Neuronal stem cell (in vitro differentiated cells): ENCODE data around the gene FKBP2.

Source experiments
- DNase-seq: peaks from one replicate; pipeline ENCODE4 v3.0.0-alpha.2; 2013; ENCODE audit warnings: low spot score
- H2AFZ ChIP-seq: one replicate; pipeline ENCODE4 v1.6.1; 2013; ENCODE audit warnings: mild to moderate bottlenecking, low read length, inconsistent platforms
- H2AK5ac ChIP-seq: 2 replicates; pipeline ENCODE4 v1.6.1; 2013; ENCODE audit warnings: low read depth, mild to moderate bottlenecking, inconsistent platforms, low read length, moderate library complexity, mixed read lengths
- H2BK120ac ChIP-seq: 2 replicates; pipeline ENCODE4 v1.6.1; 2013; ENCODE audit warnings: low read depth, mild to moderate bottlenecking, inconsistent platforms, low read length, moderate library complexity, mixed read lengths
- H2BK12ac ChIP-seq: one replicate; pipeline ENCODE4 v1.6.1; 2013; ENCODE audit warnings: low read length, inconsistent platforms
- H2BK15ac ChIP-seq: 2 replicates; pipeline ENCODE4 v1.6.1; 2013; ENCODE audit warnings: mild to moderate bottlenecking, low read length, inconsistent platforms, mixed read lengths
- H2BK5ac ChIP-seq: one replicate; pipeline ENCODE4 v1.6.1; 2013; ENCODE audit warnings: inconsistent platforms, mild to moderate bottlenecking, low read length, moderate library complexity
- H3K14ac ChIP-seq: one replicate; pipeline ENCODE4 v1.6.1; 2013; ENCODE audit warnings: low read length, inconsistent platforms
- H3K18ac ChIP-seq: 2 replicates; pipeline ENCODE4 v1.6.1; 2013; ENCODE audit warnings: low read length, inconsistent platforms
- H3K23ac ChIP-seq: 2 replicates; pipeline ENCODE4 v1.6.1; 2013; ENCODE audit warnings: low read depth, mild to moderate bottlenecking, mixed read lengths, low read length, inconsistent platforms; ENCODE audit not compliant: poor library complexity
- H3K27ac ChIP-seq: replicated peaks from 3 replicates; pipeline ENCODE4 v1.5.1; 2013; ENCODE audit warnings: low read length, inconsistent platforms
- H3K27me3 ChIP-seq, 3 experiments: 2 replicates each; pipeline ENCODE4 v1.6.1; 2013; ENCODE audit warnings: low read length in 3 of 3, mild to moderate bottlenecking in 2 of 3, inconsistent platforms in 1 of 3, low read depth in 1 of 3, mixed read lengths in 1 of 3, moderate library complexity in 1 of 3; ENCODE audit not compliant: control insufficient read depth in 3 of 3, insufficient read depth in 3 of 3
- H3K36me3 ChIP-seq, 2 donors: replicated peaks in 1 of 2; 2 replicates each; pipeline ENCODE4 v1.6.1; 2013; ENCODE audit warnings: low read length in 2 of 2; ENCODE audit not compliant: control insufficient read depth in 2 of 2, insufficient read depth in 2 of 2
- H3K4ac ChIP-seq: 2 replicates; pipeline ENCODE4 v1.6.1; 2013; ENCODE audit warnings: inconsistent platforms, mild to moderate bottlenecking, low read length, moderate library complexity
- H3K4me1 ChIP-seq, 2 donors: 1 replicate in 1 of 2; 2 replicates in 1 of 2; pipeline ENCODE4 v1.6.1; 2013; ENCODE audit warnings: low read length in 2 of 2, low read depth in 1 of 2; ENCODE audit not compliant: control insufficient read depth in 2 of 2, insufficient read depth in 1 of 2
- H3K4me2 ChIP-seq: one replicate; pipeline ENCODE4 v1.6.1; 2013; ENCODE audit warnings: mild to moderate bottlenecking, low read length, inconsistent platforms; ENCODE audit not compliant: insufficient read depth, poor library complexity, severe bottlenecking
- H3K4me3 ChIP-seq, 2 donors: 2 replicates each; pipeline ENCODE4 v1.5.1; 2013; ENCODE audit warnings: low read length in 2 of 2, mild to moderate bottlenecking in 2 of 2, inconsistent platforms in 1 of 2, moderate library complexity in 1 of 2
- H3K79me1 ChIP-seq: one replicate; pipeline ENCODE4 v1.6.1; 2013; ENCODE audit warnings: low read depth, mild to moderate bottlenecking, inconsistent platforms, low read length, moderate library complexity
- H3K9ac ChIP-seq: one replicate; pipeline ENCODE4 v1.6.1; 2013; ENCODE audit warnings: mild to moderate bottlenecking, low read depth, low read length, inconsistent platforms; ENCODE audit not compliant: poor library complexity
- H3K9me3 ChIP-seq, 2 donors: replicated peaks in 1 of 2; 2 replicates each; pipeline versions ENCODE3 to v1.6.1; 2013; ENCODE audit warnings: low read length in 2 of 2, mild to moderate bottlenecking in 2 of 2, inconsistent platforms in 1 of 2, low read depth in 1 of 2, mixed read lengths in 1 of 2, moderate library complexity in 1 of 2; ENCODE audit not compliant: control insufficient read depth in 2 of 2, insufficient read depth in 1 of 2
- H4K8ac ChIP-seq: one replicate; pipeline ENCODE4 v1.6.1; 2013; ENCODE audit warnings: low read depth, mild to moderate bottlenecking, inconsistent platforms, low read length, moderate library complexity
- H4K91ac ChIP-seq: one replicate; pipeline ENCODE4 v1.6.1; 2013; ENCODE audit warnings: low read length, low read depth, mild to moderate bottlenecking, inconsistent platforms; ENCODE audit not compliant: poor library complexity
- WGBS, 2 donors: extraction: QIAGEN DNeasy Blood & Tissue Kit; methylation state at CpG; one replicate each; pipeline ENCODE4 v1.1.7; 2013; ENCODE audit warnings: missing lambda C conversion rate in 2 of 2, mixed read lengths in 1 of 2; ENCODE audit not compliant: insufficient read length in 2 of 2, insufficient replicate concordance in 1 of 2; ENCODE audit errors: extremely low coverage in 2 of 2; 5-methylcytosine and 5-hydroxymethylcytosine counted together

FKBP2 gene

GRCh38 chr11:64292460-64293254 is 51.8 kb downstream of the FKBP2 start:
- H3K23ac ChIP-seq: peak overlapping the region; percentile 94
- H2AK5ac ChIP-seq: peak overlapping the region; percentile 81
- peaks cover 2% of the 10 kb centered on the region for H3K79me1 ChIP-seq
- no peak overlapping the region for H3K27ac ChIP-seq
- DNase-seq: no peak
- no peaks in the 10 kb centered on the region for H3K9me3 ChIP-seq
- H4K8ac ChIP-seq: peak overlapping the region; percentile 31
- H4K91ac ChIP-seq: no peak overlapping the region
- H3K14ac ChIP-seq: peak overlapping the region; percentile 67
- H3K18ac ChIP-seq: peak overlapping the region; percentile 82
- peaks cover 48 to 84% (median 83%) of the 10 kb centered on the region in 3 experiments for H3K27me3 ChIP-seq
- H3K4ac ChIP-seq: no peak overlapping the region
- H3K36me3 ChIP-seq: no peaks in the 10 kb centered on the region
- no peak overlapping the region for H2BK120ac ChIP-seq
- WGBS, 2 donors: no CpG with 5 or more reads among the region's 42 CpGs
- H3K4me2 ChIP-seq: peak overlapping the region; percentile 60
- H2BK5ac ChIP-seq: peak overlapping the region; percentile 17
- peaks cover 6 to 18% of the 10 kb centered on the region in 2 donors for H3K4me1 ChIP-seq
- peak overlapping the region; percentile 34 for H2BK15ac ChIP-seq
- peak overlapping the region; percentile 79 for H2AFZ ChIP-seq
- H3K9ac ChIP-seq: peak overlapping the region; percentile 74
- H2BK12ac ChIP-seq: peak overlapping the region; percentile 16
- no peak overlapping the region for H3K4me3 ChIP-seq
